GM23338 (cell line): ENCODE results near the gene TMEM161B. TPM values are rescaled to one million over a fixed set of nuclear protein-coding genes. Genes with fewer than 3 reads are reported as not detected.
A peak's percentile ranks its signal among the peaks of the same experiment; 100 is the strongest.

Source experiments
- ATAC-seq: fragments of 200-7000 bp; cut with Tn5 transposase; 3 replicates; pipeline ENCODE4 v1.9.1; 2020
- DNase-seq: peaks from one replicate; pipeline ENCODE4 v3.0.0-alpha.2; 2015; ENCODE audit warnings: low spot score
- H2AFZ ChIP-seq: fragments of 200-600 bp; sonication (generic); 2 replicates; pipeline ENCODE4 v1.8.0; 2016; ENCODE audit warnings: antibody characterized with exemption, mild to moderate bottlenecking, moderate library complexity
- H3F3A ChIP-seq: fragments of 200-600 bp; sonication (generic); replicated peaks from 2 replicates; pipeline ENCODE4 v1.8.0; 2017; ENCODE audit warnings: antibody characterized with exemption, mixed run types, low read depth
- H3K27ac ChIP-seq: fragments of 200-600 bp; sonication (generic); 2 replicates; pipeline ENCODE4 v1.6.1; 2016; ENCODE audit warnings: low read depth
- H3K27me3 ChIP-seq: fragments of 200-600 bp; sonication (generic); 2 replicates; pipeline ENCODE4 v1.8.0; 2016; ENCODE audit warnings: mild to moderate bottlenecking, mixed run types, moderate library complexity; ENCODE audit not compliant: insufficient read depth
- H3K36me3 ChIP-seq: fragments of 200-600 bp; sonication (generic); 2 replicates; pipeline ENCODE4 v1.8.0; 2016; ENCODE audit warnings: mild to moderate bottlenecking; ENCODE audit not compliant: insufficient read depth
- H3K4me1 ChIP-seq: fragments of 200-600 bp; sonication (generic); 2 replicates; pipeline ENCODE4 v1.8.0; 2016; ENCODE audit warnings: mild to moderate bottlenecking, moderate library complexity; ENCODE audit not compliant: insufficient read depth
- H3K4me2 ChIP-seq: fragments of 200-600 bp; sonication (generic); 2 replicates; pipeline ENCODE4 v1.7.1; 2017; ENCODE audit warnings: mixed run types
- H3K4me3 ChIP-seq: fragments of 200-600 bp; sonication (generic); 2 replicates; pipeline ENCODE4 v1.6.1; 2016; ENCODE audit warnings: mixed run types
- H3K79me2 ChIP-seq: fragments of 200-600 bp; sonication (generic); replicated peaks from 2 replicates; pipeline ENCODE4 v1.8.0; 2017; ENCODE audit warnings: mild to moderate bottlenecking; ENCODE audit not compliant: insufficient read depth
- H3K9me2 ChIP-seq: fragments of 200-600 bp; sonication (generic); 2 replicates; pipeline ENCODE4 v1.8.0; 2017; ENCODE audit not compliant: insufficient read depth
- H4K20me1 ChIP-seq: fragments of 200-600 bp; sonication (generic); replicated peaks from 2 replicates; pipeline ENCODE4 v1.8.0; 2017; ENCODE audit warnings: mild to moderate bottlenecking; ENCODE audit not compliant: insufficient read depth
- H3K27ac Mint-ChIP-seq: 2 replicates; pipeline ENCODE4 v1.8.0; 2020; ENCODE audit warnings: inconsistent platforms, mild to moderate bottlenecking, moderate library complexity, mixed read lengths
- H3K27me3 Mint-ChIP-seq: 3 replicates; pipeline ENCODE4 v1.8.0; 2022; ENCODE audit warnings: low read depth, mild to moderate bottlenecking, moderate library complexity, mixed read lengths, inconsistent platforms; ENCODE audit not compliant: insufficient read depth, poor library complexity
- H3K36me3 Mint-ChIP-seq: 3 replicates; pipeline ENCODE4 v1.8.0; 2021; ENCODE audit warnings: low read depth, mild to moderate bottlenecking, inconsistent platforms, moderate library complexity, mixed read lengths
- H3K4me1 Mint-ChIP-seq: 3 replicates; pipeline ENCODE4 v1.8.0; 2020; ENCODE audit warnings: mild to moderate bottlenecking, inconsistent platforms, mixed read lengths
- H3K4me3 Mint-ChIP-seq: 3 replicates; pipeline ENCODE4 v1.8.0; 2021; ENCODE audit warnings: moderate library complexity, mild to moderate bottlenecking, inconsistent platforms, mixed read lengths
- H3K9me3 Mint-ChIP-seq: 3 replicates; pipeline ENCODE4 v1.8.0; 2020; ENCODE audit warnings: moderate library complexity, mild to moderate bottlenecking, inconsistent platforms, mixed read lengths
- CREB1 ChIP-seq: fragments of 250-450 bp; sonication (Bioruptor Pico); IDR thresholded peaks from 2 replicates; pipeline ENCODE4 v1.5.0; 2020; ENCODE audit warnings: low read depth, mild to moderate bottlenecking, moderate library complexity
- ETS1 ChIP-seq: IDR thresholded peaks from 2 replicates; pipeline ENCODE4 v1.6.1; 2016; ENCODE audit warnings: antibody characterized with exemption
- EZH2 ChIP-seq: fragments of 200-600 bp; sonication (generic); IDR thresholded peaks from one replicate; pipeline ENCODE4 v1.8.0; 2017; ENCODE audit warnings: antibody characterized with exemption, mild to moderate bottlenecking, low read depth; ENCODE audit not compliant: unreplicated experiment
- EZH2phosphoT487 ChIP-seq: fragments of 200-600 bp; sonication (generic); IDR thresholded peaks from one replicate; pipeline ENCODE4 v1.8.1; 2018; ENCODE audit warnings: antibody characterized with exemption; ENCODE audit not compliant: unreplicated experiment
- JUNB ChIP-seq: IDR thresholded peaks from one replicate; pipeline ENCODE4 v1.6.1; 2016; ENCODE audit warnings: antibody characterized with exemption; ENCODE audit not compliant: unreplicated experiment
- NANOG ChIP-seq: IDR thresholded peaks from 2 replicates; pipeline ENCODE4 v1.6.1; 2016; ENCODE audit warnings: antibody characterized with exemption, borderline replicate concordance
- POLR2AphosphoS5 ChIP-seq: IDR thresholded peaks from 2 replicates; pipeline ENCODE4 v1.6.1; 2016; ENCODE audit warnings: antibody characterized with exemption, low read depth
- REST ChIP-seq: IDR thresholded peaks from one replicate; pipeline ENCODE4 v1.6.1; 2018; ENCODE audit warnings: antibody characterized with exemption; ENCODE audit not compliant: unreplicated experiment
- STAT1 ChIP-seq: IDR thresholded peaks from one replicate; pipeline ENCODE4 v1.6.1; 2016; ENCODE audit warnings: antibody characterized with exemption; ENCODE audit not compliant: unreplicated experiment
- ZNF114 ChIP-seq: fragments of 250-450 bp; sonication (Bioruptor Pico); IDR thresholded peaks from 2 replicates; pipeline ENCODE4 v1.5.0; 2020; ENCODE audit warnings: mild to moderate bottlenecking, moderate library complexity
- ZNF331 ChIP-seq: fragments of 250-450 bp; sonication (Bioruptor Pico); IDR thresholded peaks from 2 replicates; pipeline ENCODE4 v1.5.0; 2020; ENCODE audit warnings: low read depth, mild to moderate bottlenecking, moderate library complexity
- ZNF462 ChIP-seq: fragments of 250-450 bp; sonication (Bioruptor Pico); IDR thresholded peaks from 2 replicates; pipeline ENCODE4 v1.5.0; 2020; ENCODE audit warnings: mild to moderate bottlenecking, moderate library complexity
- polyA plus RNA-seq: library from polyadenylated mRNA; unstranded; fragments of >200 nt; fragmentation: Nextera tagmentation; extraction: Ambion mirVana; gene quantifications from 2 replicates; pipeline ENCODE4 v1.2.1, GENCODE V29; 2016
- total RNA-seq: library from RNA; depleted of rRNA; stranded (reverse); fragments of >200 nt; shearing (Covaris generic); gene quantifications from 2 replicates; pipeline ENCODE4 v1.2.3, GENCODE V29; 2014
- TF ChIP-seq, protein P1 (sequence below), 2 experiments: fragments of 200-600 bp in 1 of 2; sonication (generic) in 1 of 2; conservative IDR thresholded peaks; 2 replicates each; pipeline versions ENCODE4 v1.5.1 to v1.6.1; 2016 to 2017; ENCODE audit warnings: antibody characterized with exemption in 2 of 2, low read depth in 2 of 2, mild to moderate bottlenecking in 2 of 2, moderate library complexity in 1 of 2

Gene TMEM161B
- total and polyA plus RNA-seq, 2 experiments from 2014 or later, result 11.9 to 25.5 TPM

GRCh38 chr5:88203981-88204750 lies 64.5 kb downstream of the TMEM161B start:
- peaks cover 4% of the 10 kb centered on the region; the same call in 1 of the 3 replicates for H3K36me3 Mint-ChIP-seq
- H3K27ac Mint-ChIP-seq, result 0 out of 2 replicates have a peak overlapping the region, but pooled peaks have one; percentile 4
- no peak overlapping the region for H3K27ac ChIP-seq
- H3K4me1 Mint-ChIP-seq, result peaks cover 19% of the 10 kb centered on the region
- no peak overlapping the region for H2AFZ ChIP-seq
- H3K9me3 Mint-ChIP-seq, result no peaks in the 10 kb centered on the region
- DNase-seq (peak; percentile 59), ATAC-seq (peak; percentile 95)
- TF ChIP-seq EZH2phosphoT487 (no peak), REST (no peak), ZNF114 (CRISPR knock-in tag) (no peak), EZH2 (no peak), JUNB (no peak), CREB1 (CRISPR knock-in tag) (no peak), NANOG (no peak), ZNF462 (CRISPR knock-in tag) (no peak), ZNF331 (no peak), ETS1 (no peak), POLR2AphosphoS5 (no peak), STAT1 (no peak)
- TF ChIP-seq, protein P1, sequence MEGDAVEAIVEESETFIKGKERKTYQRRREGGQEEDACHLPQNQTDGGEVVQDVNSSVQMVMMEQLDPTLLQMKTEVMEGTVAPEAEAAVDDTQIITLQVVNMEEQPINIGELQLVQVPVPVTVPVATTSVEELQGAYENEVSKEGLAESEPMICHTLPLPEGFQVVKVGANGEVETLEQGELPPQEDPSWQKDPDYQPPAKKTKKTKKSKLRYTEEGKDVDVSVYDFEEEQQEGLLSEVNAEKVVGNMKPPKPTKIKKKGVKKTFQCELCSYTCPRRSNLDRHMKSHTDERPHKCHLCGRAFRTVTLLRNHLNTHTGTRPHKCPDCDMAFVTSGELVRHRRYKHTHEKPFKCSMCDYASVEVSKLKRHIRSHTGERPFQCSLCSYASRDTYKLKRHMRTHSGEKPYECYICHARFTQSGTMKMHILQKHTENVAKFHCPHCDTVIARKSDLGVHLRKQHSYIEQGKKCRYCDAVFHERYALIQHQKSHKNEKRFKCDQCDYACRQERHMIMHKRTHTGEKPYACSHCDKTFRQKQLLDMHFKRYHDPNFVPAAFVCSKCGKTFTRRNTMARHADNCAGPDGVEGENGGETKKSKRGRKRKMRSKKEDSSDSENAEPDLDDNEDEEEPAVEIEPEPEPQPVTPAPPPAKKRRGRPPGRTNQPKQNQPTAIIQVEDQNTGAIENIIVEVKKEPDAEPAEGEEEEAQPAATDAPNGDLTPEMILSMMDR (conservative IDR thresholded peaks at IDR 0.05; ENCODE audit: low read depth in 2 of 2), result no peak
- H3K27me3 ChIP-seq, result no peaks in the 10 kb centered on the region
- no peak overlapping the region for H3K4me2 ChIP-seq
- H3K9me2 ChIP-seq, result no peaks in the 10 kb centered on the region
- H3K4me1 ChIP-seq, result peaks cover 9% of the 10 kb centered on the region
- H4K20me1 ChIP-seq, result no peaks in the 10 kb centered on the region
- no peak overlapping the region for H3K4me3 ChIP-seq
- no peaks in the 10 kb centered on the region for H3K36me3 ChIP-seq
- H3K27me3 Mint-ChIP-seq, result no peaks in the 10 kb centered on the region
- H3F3A ChIP-seq, result no peaks in the 10 kb centered on the region
- H3K79me2 ChIP-seq, result no peaks in the 10 kb centered on the region
- H3K4me3 Mint-ChIP-seq, result no peak overlapping the region
